K562 treated with DMSO at 1 percent for 12 hours (cell line): ENCODE results near the gene TRIM77. TPM values are rescaled to one million over a fixed set of nuclear protein-coding genes. Genes with fewer than 3 reads are reported as not detected.

ENCODE experiments used
- total RNA-seq: library from RNA; unstranded; fragments of 300-600 nt; gene quantifications from 2 replicates; pipeline ENCODE4 v1.2.3, GENCODE V29; 2022; ENCODE audit not compliant: insufficient read depth

Gene TRIM77, protein sequence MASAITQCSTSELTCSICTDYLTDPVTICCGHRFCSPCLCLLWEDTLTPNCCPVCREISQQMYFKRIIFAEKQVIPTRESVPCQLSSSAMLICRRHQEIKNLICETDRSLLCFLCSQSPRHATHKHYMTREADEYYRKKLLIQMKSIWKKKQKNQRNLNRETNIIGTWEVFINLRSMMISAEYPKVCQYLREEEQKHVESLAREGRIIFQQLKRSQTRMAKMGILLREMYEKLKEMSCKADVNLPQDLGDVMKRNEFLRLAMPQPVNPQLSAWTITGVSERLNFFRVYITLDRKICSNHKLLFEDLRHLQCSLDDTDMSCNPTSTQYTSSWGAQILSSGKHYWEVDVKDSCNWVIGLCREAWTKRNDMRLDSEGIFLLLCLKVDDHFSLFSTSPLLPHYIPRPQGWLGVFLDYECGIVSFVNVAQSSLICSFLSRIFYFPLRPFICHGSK
- not detected in 2 replicates for total RNA-seq

DNA sequence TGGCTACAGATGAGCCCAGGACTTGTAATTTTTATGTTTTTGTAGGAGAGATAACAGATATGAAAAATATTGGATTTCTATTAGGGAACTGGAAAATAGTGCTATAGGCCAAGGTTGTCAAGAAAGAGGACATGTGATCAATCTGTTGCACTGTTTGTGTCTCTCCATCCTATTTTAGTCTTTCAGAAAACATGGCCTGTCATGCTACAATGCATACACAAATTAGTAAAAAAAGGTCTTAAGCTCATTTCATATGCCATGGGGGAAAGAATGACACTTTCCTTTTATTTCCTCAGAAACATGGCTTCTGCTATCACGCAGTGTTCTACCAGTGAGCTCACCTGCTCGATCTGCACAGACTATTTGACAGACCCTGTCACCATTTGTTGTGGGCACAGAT is at the start of gene TRIM77:
TRIM77 (plus strand) TSS at position 301 of the 400 bp plus-strand sequence; CDS start at position 301, 0 bp downstream.

Other genes with a start within 250 kb of the TRIM77 start
- not detected in 2 replicates for gene NOX4, start 218.9 kb upstream of the TRIM77 start, total RNA-seq
- not detected in 2 replicates for gene TRIM49, start 98.3 kb downstream of the TRIM77 start, total RNA-seq
- gene TRIM64B, start 168.2 kb downstream of the TRIM77 start, total RNA-seq = not detected in 2 replicates
- not detected in 2 replicates for gene TRIM49D1, start 211.9 kb downstream of the TRIM77 start, total RNA-seq
- gene TRIM49D2, start 213.8 kb downstream of the TRIM77 start, total RNA-seq = not detected in 2 replicates